WTC11 (cell line): Measurements from ENCODE around the gene SOX6.

Experiments
- CTCF ChIP-seq: fragments of 200-600 bp; IDR thresholded peaks from 2 replicates; pipeline ENCODE4 v1.8.0; 2022; ENCODE audit warnings: antibody characterized with exemption
- ESRRA ChIP-seq: sonication (generic); formaldehyde crosslinking; IDR thresholded peaks from 2 replicates; pipeline ENCODE4 v1.8.1; 2022; ENCODE audit warnings: mild to moderate bottlenecking, missing genetic modification reagents, borderline replicate concordance
- SOX15 ChIP-seq: fragments of 250-450 bp; sonication (Bioruptor Pico); IDR thresholded peaks from 2 replicates; pipeline ENCODE4 v1.9.0; 2021; ENCODE audit warnings: mild to moderate bottlenecking
- USF2 ChIP-seq: sonication (generic); formaldehyde crosslinking; IDR thresholded peaks from 2 replicates; pipeline ENCODE4 v1.8.1; 2023; ENCODE audit warnings: mild to moderate bottlenecking, missing genetic modification reagents, moderate library complexity

GRCh38 chr11:16027621-16028020, 328.7 kb downstream of the SOX6 start:
- TF ChIP-seq CTCF, result no peak
- no peak for TF ChIP-seq ESRRA
- TF ChIP-seq SOX15 (CRISPR knock-in tag), result no peak
- TF ChIP-seq USF2 (CRISPR knock-in tag), result no peak
